ENCODE measurements around the gene LRRC18.

Gene LRRC18

DNA sequence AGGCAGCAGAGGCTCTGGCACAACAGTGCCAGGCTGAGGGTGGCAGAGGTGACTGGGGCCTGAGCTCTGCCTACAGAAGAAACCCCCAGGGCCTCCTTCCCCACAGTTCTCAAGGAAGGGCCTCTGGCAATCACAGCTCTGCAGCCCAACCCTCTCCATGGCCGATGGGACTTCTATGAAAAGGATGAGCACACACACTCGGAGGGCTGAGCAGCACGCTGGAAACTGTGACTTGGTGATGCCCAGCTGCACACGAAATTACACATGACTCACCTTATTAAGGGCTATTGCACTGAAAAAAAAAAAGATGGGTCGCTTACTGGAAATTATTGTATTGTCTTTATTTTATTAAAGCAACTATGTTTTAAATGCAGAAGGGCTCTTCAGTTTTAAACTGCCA is 42.9 kb upstream of the LRRC18 start:
- no peaks in the 10 kb centered on the region for H3K27me3 ChIP-seq (ENCODE audit: insufficient read depth, low read length, poor library complexity)
- no peaks in the 10 kb centered on the region for H3K4me1 ChIP-seq (ENCODE audit: insufficient read depth, low read length)
- ATAC-seq (ENCODE audit: insufficient read depth, low read depth) = no peak
- no peak overlapping the region for H3K9ac ChIP-seq (ENCODE audit: low read depth, low read length)
- H3K4me2 ChIP-seq (ENCODE audit: insufficient read depth, low read length) = no peak overlapping the region
- no peak for TF ChIP-seq EZH2 (IDR thresholded peaks at IDR 0.05; ENCODE audit: borderline replicate concordance, low read depth, low read length, severe bottlenecking)
- TF ChIP-seq, protein P1, sequence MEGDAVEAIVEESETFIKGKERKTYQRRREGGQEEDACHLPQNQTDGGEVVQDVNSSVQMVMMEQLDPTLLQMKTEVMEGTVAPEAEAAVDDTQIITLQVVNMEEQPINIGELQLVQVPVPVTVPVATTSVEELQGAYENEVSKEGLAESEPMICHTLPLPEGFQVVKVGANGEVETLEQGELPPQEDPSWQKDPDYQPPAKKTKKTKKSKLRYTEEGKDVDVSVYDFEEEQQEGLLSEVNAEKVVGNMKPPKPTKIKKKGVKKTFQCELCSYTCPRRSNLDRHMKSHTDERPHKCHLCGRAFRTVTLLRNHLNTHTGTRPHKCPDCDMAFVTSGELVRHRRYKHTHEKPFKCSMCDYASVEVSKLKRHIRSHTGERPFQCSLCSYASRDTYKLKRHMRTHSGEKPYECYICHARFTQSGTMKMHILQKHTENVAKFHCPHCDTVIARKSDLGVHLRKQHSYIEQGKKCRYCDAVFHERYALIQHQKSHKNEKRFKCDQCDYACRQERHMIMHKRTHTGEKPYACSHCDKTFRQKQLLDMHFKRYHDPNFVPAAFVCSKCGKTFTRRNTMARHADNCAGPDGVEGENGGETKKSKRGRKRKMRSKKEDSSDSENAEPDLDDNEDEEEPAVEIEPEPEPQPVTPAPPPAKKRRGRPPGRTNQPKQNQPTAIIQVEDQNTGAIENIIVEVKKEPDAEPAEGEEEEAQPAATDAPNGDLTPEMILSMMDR (IDR thresholded peaks at IDR 0.05; ENCODE audit: borderline replicate concordance, extremely low read depth, low read length, poor library complexity, severe bottlenecking) = no peak
- H4K20me1 ChIP-seq (ENCODE audit: insufficient read depth, low read length) = no peaks in the 10 kb centered on the region; the same call in 1 of the 2 replicates
- H3K4me3 ChIP-seq (ENCODE audit: low read depth in 1 of 2, low read length in 2 of 2) = no peak overlapping the region
- no peak for DNase-seq
- H3K27ac ChIP-seq (ENCODE audit: low read length) = no peak overlapping the region
- no peaks in the 10 kb centered on the region for H3K36me3 ChIP-seq (ENCODE audit: insufficient read depth, low read length)
- H3K9me3 ChIP-seq (ENCODE audit: insufficient read depth, low read length, severe bottlenecking) = no peaks in the 10 kb centered on the region
- H2AFZ ChIP-seq (ENCODE audit: low read depth, low read length) = no peak overlapping the region
- no peaks in the 10 kb centered on the region for H3K79me2 ChIP-seq (ENCODE audit: insufficient read depth, low read length)

DNA sequence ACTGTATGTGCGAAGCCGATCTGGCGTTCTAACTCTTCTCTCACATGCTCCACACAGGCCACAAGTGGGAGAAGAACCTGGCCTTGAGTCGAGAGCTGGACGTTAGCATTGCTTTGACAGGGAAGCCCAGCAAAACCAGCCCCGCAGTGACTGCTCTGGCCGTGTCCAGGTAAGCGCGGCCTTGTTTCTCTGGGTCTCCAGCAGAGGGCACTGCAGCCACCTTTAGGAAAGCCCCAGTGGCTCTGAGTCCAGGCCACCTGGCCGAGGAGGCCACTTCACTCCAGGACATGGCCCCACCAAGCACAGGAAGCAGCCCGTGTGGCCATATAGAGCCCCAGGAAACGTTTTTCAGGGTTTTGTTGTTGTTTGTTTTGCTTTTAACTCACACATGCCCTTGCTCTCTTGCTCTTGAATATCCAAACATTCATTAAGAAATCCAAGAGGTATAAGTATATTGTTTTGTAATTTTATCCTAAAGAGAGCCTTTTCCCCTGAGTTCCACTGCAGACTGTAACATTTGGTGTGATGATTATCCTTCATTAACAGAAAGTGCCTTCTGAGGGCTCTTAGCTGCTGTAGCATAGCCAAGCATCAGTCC is 41.8 kb upstream of the LRRC18 start:
- Histone ChIP-seq H3K79me2 (ENCODE audit: insufficient read depth, low read length) (no peaks in the 10 kb centered on the region), H3K36me3 (ENCODE audit: insufficient read depth, low read length) (no peaks in the 10 kb centered on the region), H3K4me3 (ENCODE audit: low read depth in 1 of 2, low read length in 2 of 2) (no peak overlapping the region), H3K27ac (ENCODE audit: low read length) (no peak overlapping the region), H3K27me3 (ENCODE audit: insufficient read depth, low read length, poor library complexity) (no peaks in the 10 kb centered on the region), H3K4me2 (ENCODE audit: insufficient read depth, low read length) (no peak overlapping the region), H3K4me1 (ENCODE audit: insufficient read depth, low read length) (no peaks in the 10 kb centered on the region), H4K20me1 (ENCODE audit: insufficient read depth, low read length) (no peaks in the 10 kb centered on the region; the same call in 1 of the 2 replicates), H2AFZ (ENCODE audit: low read depth, low read length) (no peak overlapping the region), H3K9me3 (ENCODE audit: insufficient read depth, low read length, severe bottlenecking) (no peaks in the 10 kb centered on the region), H3K9ac (ENCODE audit: low read depth, low read length) (no peak overlapping the region)
- peak; percentile 32 for DNase-seq
- TF ChIP-seq EZH2 (IDR thresholded peaks at IDR 0.05; ENCODE audit: borderline replicate concordance, low read depth, low read length, severe bottlenecking) = no peak
- TF ChIP-seq, protein P1 (IDR thresholded peaks at IDR 0.05; ENCODE audit: borderline replicate concordance, extremely low read depth, low read length, poor library complexity, severe bottlenecking) = peak; percentile 79
- ATAC-seq (ENCODE audit: insufficient read depth, low read depth) = peak; percentile 79

DNA sequence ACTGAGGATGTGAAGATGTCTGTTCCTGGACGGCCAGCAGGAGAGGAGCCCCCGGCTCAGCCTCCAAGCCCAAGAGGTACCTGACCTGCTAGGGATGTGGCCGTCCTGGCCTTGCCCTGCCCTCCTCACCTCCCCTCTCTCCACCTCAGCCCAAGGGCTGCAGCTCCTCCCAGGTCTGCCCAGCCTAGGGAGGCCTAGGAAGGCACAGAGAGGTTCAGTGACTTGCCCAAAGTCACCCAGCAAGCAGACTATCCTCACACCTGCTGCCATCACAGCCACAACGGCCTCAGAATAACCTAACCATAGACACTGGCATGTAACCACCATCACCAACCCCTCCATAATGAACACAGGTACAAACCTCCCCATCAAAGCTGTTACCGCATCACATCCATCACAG is 38.7 kb upstream of the LRRC18 start:
- Histone ChIP-seq H3K79me2 (ENCODE audit: insufficient read depth, low read length) (no peaks in the 10 kb centered on the region), H3K4me2 (ENCODE audit: insufficient read depth, low read length) (no peak overlapping the region), H3K27ac (ENCODE audit: low read length) (no peak overlapping the region), H3K4me3 (ENCODE audit: low read depth in 1 of 2, low read length in 2 of 2) (no peak overlapping the region), H3K36me3 (ENCODE audit: insufficient read depth, low read length) (no peaks in the 10 kb centered on the region), H3K9me3 (ENCODE audit: insufficient read depth, low read length, severe bottlenecking) (no peaks in the 10 kb centered on the region), H3K27me3 (ENCODE audit: insufficient read depth, low read length, poor library complexity) (no peaks in the 10 kb centered on the region), H4K20me1 (ENCODE audit: insufficient read depth, low read length) (no peaks in the 10 kb centered on the region), H2AFZ (ENCODE audit: low read depth, low read length) (no peak overlapping the region), H3K4me1 (ENCODE audit: insufficient read depth, low read length) (no peaks in the 10 kb centered on the region), H3K9ac (ENCODE audit: low read depth, low read length) (no peak overlapping the region)
- ATAC-seq (ENCODE audit: insufficient read depth, low read depth) (no peak), DNase-seq (no peak)
- TF ChIP-seq, protein P1 (IDR thresholded peaks at IDR 0.05; ENCODE audit: borderline replicate concordance, extremely low read depth, low read length, poor library complexity, severe bottlenecking) = no peak

DNA sequence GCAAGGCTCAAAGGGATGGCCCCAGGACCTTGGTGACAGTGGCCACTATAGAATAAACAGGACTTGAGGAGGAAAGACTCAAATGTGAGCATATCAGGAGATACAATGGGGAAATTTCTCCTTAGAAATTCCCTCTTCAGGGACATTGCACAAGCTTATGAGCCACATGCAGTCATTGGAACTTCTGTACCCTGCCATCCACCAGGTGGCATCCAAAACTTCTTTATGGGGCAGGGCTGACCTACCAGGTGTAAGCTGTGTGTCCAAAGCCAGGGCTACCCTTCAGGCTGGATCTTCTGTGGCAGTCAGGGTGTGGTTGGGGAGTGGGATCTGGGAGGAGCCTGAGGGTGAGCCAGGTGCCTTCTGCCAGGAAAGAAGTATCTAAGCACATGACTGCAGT is 36.6 kb upstream of the LRRC18 start:
- DNase-seq (no peak), ATAC-seq (ENCODE audit: insufficient read depth, low read depth) (no peak)
- H3K4me3 ChIP-seq (ENCODE audit: low read depth in 1 of 2, low read length in 2 of 2) = no peak overlapping the region

More for the DNA sequence above, 36.6 kb upstream of the LRRC18 start:
- Histone ChIP-seq H3K27ac (ENCODE audit: low read length) (no peak overlapping the region), H3K4me2 (ENCODE audit: insufficient read depth, low read length) (no peak overlapping the region), H3K9ac (ENCODE audit: low read depth, low read length) (no peak overlapping the region), H4K20me1 (ENCODE audit: insufficient read depth, low read length) (no peaks in the 10 kb centered on the region), H3K79me2 (ENCODE audit: insufficient read depth, low read length) (no peaks in the 10 kb centered on the region), H3K9me3 (ENCODE audit: insufficient read depth, low read length, severe bottlenecking) (no peaks in the 10 kb centered on the region), H3K27me3 (ENCODE audit: insufficient read depth, low read length, poor library complexity) (no peaks in the 10 kb centered on the region), H3K4me1 (ENCODE audit: insufficient read depth, low read length) (no peaks in the 10 kb centered on the region), H3K36me3 (ENCODE audit: insufficient read depth, low read length) (no peaks in the 10 kb centered on the region), H2AFZ (ENCODE audit: low read depth, low read length) (no peak overlapping the region)
- TF ChIP-seq, protein P1 (IDR thresholded peaks at IDR 0.05; ENCODE audit: borderline replicate concordance, extremely low read depth, low read length, poor library complexity, severe bottlenecking) = peak; percentile 19
- TF ChIP-seq EZH2 (IDR thresholded peaks at IDR 0.05; ENCODE audit: borderline replicate concordance, low read depth, low read length, severe bottlenecking) = no peak
